ENCODE results near the gene LDAH. TPM values are rescaled to one million over a fixed set of nuclear protein-coding genes. Genes with fewer than 3 reads are reported as not detected.

LDAH gene
- total RNA-seq, 1 experiment from 2014 or later = 15.2 TPM

DNA sequence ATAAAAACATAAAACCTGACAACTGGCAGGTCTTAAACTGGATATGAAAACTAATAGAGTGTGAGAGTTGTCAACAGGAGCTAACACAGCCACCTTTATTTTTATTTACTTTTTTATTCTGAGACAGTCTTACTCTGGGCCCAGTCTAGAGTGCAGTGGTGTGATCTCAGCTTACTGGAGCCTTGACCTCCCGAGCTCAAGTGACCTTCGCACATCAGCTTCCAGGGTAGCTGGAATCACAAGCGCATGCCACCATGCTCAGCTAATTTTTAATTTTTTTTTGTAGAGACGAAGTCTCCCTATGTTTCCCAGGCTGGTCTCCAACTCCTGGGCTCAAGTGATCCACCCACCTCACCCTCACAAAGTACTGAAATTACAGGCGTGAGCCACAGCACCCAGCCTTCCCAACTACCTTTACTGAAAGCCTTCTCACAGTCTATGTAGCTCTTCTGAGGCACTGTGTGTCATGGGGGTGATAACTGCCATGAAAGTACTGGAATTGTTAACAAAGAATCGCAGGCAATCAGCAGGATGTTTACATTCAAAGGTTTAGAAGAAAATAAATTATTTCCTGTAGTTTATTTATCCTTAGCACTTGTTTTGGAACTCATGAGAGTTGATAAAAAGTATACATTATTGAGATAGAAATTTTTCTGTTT is 131.7 kb downstream of the LDAH start:
- Histone ChIP-seq H3K9ac (ENCODE audit: extremely low read depth, insufficient read length, low read length) (no peak overlapping the region), H3K4me1 (ENCODE audit: insufficient read depth, low read length) (no peaks in the 10 kb centered on the region), H3K79me2 (ENCODE audit: insufficient read depth, low read length) (no peaks in the 10 kb centered on the region), H2BK12ac (ENCODE audit: insufficient read length, low read depth, low read length) (no peak overlapping the region), H2BK15ac (ENCODE audit: low read depth, low read length) (no peak overlapping the region), H3K27ac (ENCODE audit: insufficient read length, low read depth, low read length) (no peak overlapping the region), H3K18ac (ENCODE audit: insufficient read length, low read depth, low read length) (no peak overlapping the region), H4K8ac (replicated peaks; ENCODE audit: insufficient read length, low read depth, low read length) (no peak overlapping the region), H3K27me3 (ENCODE audit: insufficient read depth, low read length) (no peaks in the 10 kb centered on the region), H3K23ac (ENCODE audit: insufficient read length, low read depth, low read length) (no peak overlapping the region), H3T11ph (ENCODE audit: low read length) (no peak overlapping the region), H4K20me1 (ENCODE audit: control insufficient read depth, insufficient read depth, insufficient read length) (no peaks in the 10 kb centered on the region), H2AK5ac (ENCODE audit: insufficient read length, low read length) (no peak overlapping the region), H3K4me2 (ENCODE audit: insufficient read depth, insufficient read length, low read length) (no peak overlapping the region), H3K56ac (ENCODE audit: insufficient read length, low read depth, low read length) (no peak overlapping the region), H4K5ac (ENCODE audit: insufficient read length, low read depth, low read length) (no peak overlapping the region), H4K91ac (ENCODE audit: insufficient read length, low read depth, low read length) (no peak overlapping the region), H2AFZ (ENCODE audit: low read length) (no peak overlapping the region), H2BK20ac (ENCODE audit: low read depth, low read length, poor library complexity, severe bottlenecking) (no peak overlapping the region), H3K14ac (ENCODE audit: insufficient read depth, low read length) (no peak overlapping the region), H3K4ac (ENCODE audit: low read depth, low read length) (no peak overlapping the region), H3K79me1 (ENCODE audit: insufficient read depth, low read depth, low read length, poor library complexity, severe bottlenecking) (no peaks in the 10 kb centered on the region), H3K9me3 (ENCODE audit: control insufficient read depth, low read depth, low read length) (no peaks in the 10 kb centered on the region), H2BK120ac (ENCODE audit: low read depth, low read length, poor library complexity, severe bottlenecking) (no peak overlapping the region), H2BK5ac (ENCODE audit: insufficient read length, low read length) (no peak overlapping the region), H3K23me2 (ENCODE audit: insufficient read length, low read depth, low read length, poor library complexity, severe bottlenecking) (no peaks in the 10 kb centered on the region)
- Mint-ChIP-seq H3K27me3 (ENCODE audit: low read depth) (no peaks in the 10 kb centered on the region), H3K27ac (peak overlapping the region in 2 of 3 experiments; percentile 49 to 77; a peak in 2 of 7 replicates), H3K36me3 (ENCODE audit: insufficient read depth in 1 of 3, low read depth in 3 of 3) (peaks cover 6 to 15% (median 9%) of the 10 kb centered on the region in 3 experiments; a peak in 6 of 7 replicates), H3K4me1 (no peaks in the 10 kb centered on the region), H3K4me3 (no peak overlapping the region), H3K9me3 (no peaks in the 10 kb centered on the region)
- DNase-seq = no peak
- TF ChIP-seq, protein P1, sequence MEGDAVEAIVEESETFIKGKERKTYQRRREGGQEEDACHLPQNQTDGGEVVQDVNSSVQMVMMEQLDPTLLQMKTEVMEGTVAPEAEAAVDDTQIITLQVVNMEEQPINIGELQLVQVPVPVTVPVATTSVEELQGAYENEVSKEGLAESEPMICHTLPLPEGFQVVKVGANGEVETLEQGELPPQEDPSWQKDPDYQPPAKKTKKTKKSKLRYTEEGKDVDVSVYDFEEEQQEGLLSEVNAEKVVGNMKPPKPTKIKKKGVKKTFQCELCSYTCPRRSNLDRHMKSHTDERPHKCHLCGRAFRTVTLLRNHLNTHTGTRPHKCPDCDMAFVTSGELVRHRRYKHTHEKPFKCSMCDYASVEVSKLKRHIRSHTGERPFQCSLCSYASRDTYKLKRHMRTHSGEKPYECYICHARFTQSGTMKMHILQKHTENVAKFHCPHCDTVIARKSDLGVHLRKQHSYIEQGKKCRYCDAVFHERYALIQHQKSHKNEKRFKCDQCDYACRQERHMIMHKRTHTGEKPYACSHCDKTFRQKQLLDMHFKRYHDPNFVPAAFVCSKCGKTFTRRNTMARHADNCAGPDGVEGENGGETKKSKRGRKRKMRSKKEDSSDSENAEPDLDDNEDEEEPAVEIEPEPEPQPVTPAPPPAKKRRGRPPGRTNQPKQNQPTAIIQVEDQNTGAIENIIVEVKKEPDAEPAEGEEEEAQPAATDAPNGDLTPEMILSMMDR (conservative IDR thresholded peaks at IDR 0.05) = no peak
- WGBS (ENCODE audit: extremely low coverage, insufficient read length, low lambda C conversion rate) = no CpG with 5 or more reads among the region's 6 CpGs
